SK-N-SH treated with all-trans-retinoic acid at 6 μM for 48 hours (cell line): Measurements from ENCODE around the gene YBX1.

ENCODE experiments used
- ARNTL ChIP-seq: fragments of 450-650 bp; formaldehyde crosslinking; IDR thresholded peaks from 2 replicates; pipeline ENCODE4 v1.5.0; 2020; ENCODE audit warnings: low read depth, mild to moderate bottlenecking, moderate library complexity, borderline replicate concordance
- BACH2 ChIP-seq: fragments of 250-450 bp; sonication (Bioruptor Pico); IDR thresholded peaks from 2 replicates; pipeline ENCODE4 v1.9.0; 2021; ENCODE audit warnings: mild to moderate bottlenecking, borderline replicate concordance
- CSDC2 ChIP-seq: fragments of 250-450 bp; sonication (Bioruptor Pico); IDR thresholded peaks from 2 replicates; pipeline ENCODE4 v1.5.0; 2020; ENCODE audit warnings: mild to moderate bottlenecking, moderate library complexity
- GLIS3 ChIP-seq: fragments of 250-450 bp; sonication (Bioruptor Pico); IDR thresholded peaks from 2 replicates; pipeline ENCODE4 v1.5.0; 2020; ENCODE audit warnings: mild to moderate bottlenecking, moderate library complexity
- ISL1 ChIP-seq: fragments of 250-450 bp; sonication (Bioruptor Pico); IDR thresholded peaks from 2 replicates; pipeline ENCODE4 v2.1.2; 2022; ENCODE audit warnings: mild to moderate bottlenecking, moderate library complexity
- OSR1 ChIP-seq: fragments of 250-450 bp; sonication (Bioruptor Pico); IDR thresholded peaks from 2 replicates; pipeline ENCODE4 v1.8.0; 2022; ENCODE audit warnings: moderate library complexity, mild to moderate bottlenecking, inconsistent platforms
- PATZ1 ChIP-seq: fragments of 250-450 bp; sonication (Bioruptor Pico); IDR thresholded peaks from 2 replicates; pipeline ENCODE4 v1.8.0; 2020; ENCODE audit warnings: mild to moderate bottlenecking, moderate library complexity, borderline replicate concordance
- PPARA ChIP-seq: fragments of 250-450 bp; sonication (Bioruptor Pico); IDR thresholded peaks from 2 replicates; pipeline ENCODE4 v1.5.0; 2020; ENCODE audit warnings: mild to moderate bottlenecking, borderline replicate concordance
- ZC3H10 ChIP-seq: fragments of 250-450 bp; sonication (Bioruptor Pico); IDR thresholded peaks from 2 replicates; pipeline ENCODE4 v1.5.1; 2021; ENCODE audit warnings: mild to moderate bottlenecking, moderate library complexity
- ZFP3 ChIP-seq: fragments of 250-450 bp; sonication (Bioruptor Pico); IDR thresholded peaks from 2 replicates; pipeline ENCODE4 v1.5.0; 2020; ENCODE audit warnings: mild to moderate bottlenecking, moderate library complexity
- ZFP30 ChIP-seq: fragments of 450-650 bp; formaldehyde crosslinking; IDR thresholded peaks from 2 replicates; pipeline ENCODE4 v1.5.0; 2022; ENCODE audit warnings: mild to moderate bottlenecking, moderate library complexity
- ZNF565 ChIP-seq: fragments of 450-650 bp; formaldehyde crosslinking; conservative IDR thresholded peaks from 2 replicates; pipeline ENCODE4 v1.5.0; 2020; ENCODE audit warnings: low read depth, mild to moderate bottlenecking, moderate library complexity
- ZNF8 ChIP-seq: fragments of 450-650 bp; formaldehyde crosslinking; IDR thresholded peaks from 2 replicates; pipeline ENCODE4 v1.5.0; 2020; ENCODE audit warnings: mild to moderate bottlenecking, moderate library complexity
- TF ChIP-seq, protein P1 (sequence below): fragments of 250-450 bp; sonication (Bioruptor Pico); IDR thresholded peaks from 2 replicates; pipeline ENCODE4 v1.5.1; 2020; ENCODE audit warnings: low read depth, mild to moderate bottlenecking, moderate library complexity

- no peak for TF ChIP-seq PATZ1 (CRISPR knock-in tag)
- TF ChIP-seq, protein P1, sequence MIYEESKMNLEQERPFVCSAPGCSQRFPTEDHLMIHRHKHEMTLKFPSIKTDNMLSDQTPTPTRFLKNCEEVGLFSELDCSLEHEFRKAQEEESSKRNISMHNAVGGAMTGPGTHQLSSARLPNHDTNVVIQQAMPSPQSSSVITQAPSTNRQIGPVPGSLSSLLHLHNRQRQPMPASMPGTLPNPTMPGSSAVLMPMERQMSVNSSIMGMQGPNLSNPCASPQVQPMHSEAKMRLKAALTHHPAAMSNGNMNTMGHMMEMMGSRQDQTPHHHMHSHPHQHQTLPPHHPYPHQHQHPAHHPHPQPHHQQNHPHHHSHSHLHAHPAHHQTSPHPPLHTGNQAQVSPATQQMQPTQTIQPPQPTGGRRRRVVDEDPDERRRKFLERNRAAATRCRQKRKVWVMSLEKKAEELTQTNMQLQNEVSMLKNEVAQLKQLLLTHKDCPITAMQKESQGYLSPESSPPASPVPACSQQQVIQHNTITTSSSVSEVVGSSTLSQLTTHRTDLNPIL (CRISPR knock-in tag), result no peak
- no peak for TF ChIP-seq ZFP30 (CRISPR knock-in tag)
- no peak for TF ChIP-seq ISL1 (CRISPR knock-in tag)
- TF ChIP-seq GLIS3, result no peak
- TF ChIP-seq ZNF8 (CRISPR knock-in tag), result no peak
- TF ChIP-seq ZC3H10, result no peak
- no peak for TF ChIP-seq BACH2 (CRISPR knock-in tag)
- no peak for TF ChIP-seq ZFP3 (CRISPR knock-in tag)
- no peak for TF ChIP-seq OSR1 (CRISPR knock-in tag)
- no peak for TF ChIP-seq ARNTL (CRISPR knock-in tag)
- TF ChIP-seq ZNF565 (CRISPR knock-in tag), result no peak
- no peak for TF ChIP-seq PPARA
- TF ChIP-seq CSDC2 (CRISPR knock-in tag), result no peak
Measured at GRCh38 chr1:42734201-42735035, 52.2 kb downstream of the YBX1 start.
